Effector CD8-positive, alpha-beta T cell (primary cell): ENCODE data around the gene ARMC9.

Experiments
- DNase-seq: peaks from one replicate; lab custom pipeline; 2025; lab: John Stamatoyannopoulos, UW

ARMC9 gene

DNA sequence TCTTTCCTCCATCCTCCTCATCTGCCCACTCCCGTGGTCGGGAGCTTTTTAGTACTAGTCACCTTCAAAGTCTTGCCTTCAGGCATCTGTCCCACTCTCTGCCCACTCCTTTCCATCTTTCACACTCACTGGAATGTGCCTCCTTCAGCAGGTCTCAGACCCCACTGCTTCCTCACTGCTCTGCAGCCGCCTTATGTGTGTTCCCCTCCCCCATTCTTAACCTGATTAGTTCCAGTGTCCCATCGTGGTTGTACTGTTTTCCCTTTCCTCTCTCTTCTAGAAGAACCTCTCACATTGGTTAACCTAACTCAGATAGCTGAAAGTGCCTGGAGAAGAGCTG lies 3.0 kb downstream of the ARMC9 start:
- no peak for DNase-seq

- no peak for DNase-seq
Observed at GRCh38 chr2:231203087-231203486, 4.7 kb downstream of the ARMC9 start.

GRCh38 chr2:231204146-231204545 lies 5.7 kb downstream of the ARMC9 start:
- DNase-seq: no peak

- no peak for DNase-seq
Observed at GRCh38 chr2:231204581-231204980, 6.2 kb downstream of the ARMC9 start.

DNA sequence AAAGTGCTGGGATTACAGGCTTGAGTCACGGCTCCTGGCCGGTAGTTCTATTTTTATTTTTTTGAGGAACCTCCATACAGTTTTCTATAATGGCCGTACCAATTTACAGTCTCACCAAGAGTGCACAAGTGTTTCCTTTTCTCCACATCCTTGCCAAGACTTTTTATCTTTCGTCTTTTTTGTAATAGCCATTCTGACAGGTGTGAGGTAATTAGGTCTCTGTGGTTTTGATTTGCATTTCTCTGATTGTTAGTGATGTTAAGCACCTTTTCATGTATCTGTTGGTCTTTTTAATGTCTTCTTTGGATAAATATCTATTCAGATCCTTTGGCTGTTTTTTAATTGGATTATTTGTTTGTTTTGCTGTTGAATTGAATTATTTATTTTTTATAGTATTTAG lies 9.3 kb downstream of the ARMC9 start:
- no peak for DNase-seq

- DNase-seq: no peak
Observed at GRCh38 chr2:231210782-231211181, 12.4 kb downstream of the ARMC9 start.

GRCh38 chr2:231211486-231211885 lies 13.1 kb downstream of the ARMC9 start:
- DNase-seq: no peak

GRCh38 chr2:231212329-231212845 lies 14.0 kb downstream of the ARMC9 start:
- DNase-seq: no peak

GRCh38 chr2:231213931-231214642 lies 15.7 kb downstream of the ARMC9 start:
- no peak for DNase-seq

DNA sequence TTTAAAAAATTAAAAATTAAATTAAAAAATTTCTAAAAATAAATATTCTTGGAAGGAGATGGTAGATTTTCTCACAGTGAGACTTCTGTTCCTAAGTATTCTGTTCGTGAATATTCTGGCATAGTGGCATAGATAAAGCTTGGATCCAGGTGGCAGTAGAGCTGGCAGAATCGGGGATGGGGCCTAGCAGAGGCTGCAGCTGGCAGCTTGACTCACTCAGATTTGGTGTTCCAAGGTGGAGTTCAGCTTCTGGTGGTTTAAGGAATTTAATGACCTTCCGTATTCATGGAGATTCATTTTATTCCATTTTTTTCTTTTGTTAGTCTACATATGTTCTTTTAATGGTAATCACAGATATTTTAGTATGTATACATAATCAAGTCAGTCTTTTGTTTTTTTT lies 19.9 kb downstream of the ARMC9 start:
- no peak for DNase-seq

DNA sequence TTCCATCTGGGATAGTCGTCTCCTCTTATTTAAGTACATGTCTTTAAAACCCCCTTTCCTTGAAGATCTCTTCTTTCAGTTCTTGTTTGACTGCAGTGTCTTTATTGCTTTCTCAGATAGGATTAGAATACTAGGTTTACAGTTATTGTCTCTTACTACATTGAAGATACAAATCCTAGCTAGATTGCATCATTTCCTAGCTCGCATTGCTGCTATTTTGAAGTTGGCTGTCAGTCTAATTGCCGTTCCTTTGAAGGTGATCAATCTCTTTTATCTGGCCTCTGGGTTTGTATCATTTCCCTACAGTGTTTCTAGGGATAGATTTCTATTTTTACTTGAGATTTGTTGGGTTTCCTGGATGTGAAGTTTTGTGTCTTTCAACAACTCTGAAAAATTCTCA lies 20.9 kb downstream of the ARMC9 start:
- no peak for DNase-seq

- no peak for DNase-seq
Observed at GRCh38 chr2:231221761-231222160, 23.3 kb downstream of the ARMC9 start.

DNA sequence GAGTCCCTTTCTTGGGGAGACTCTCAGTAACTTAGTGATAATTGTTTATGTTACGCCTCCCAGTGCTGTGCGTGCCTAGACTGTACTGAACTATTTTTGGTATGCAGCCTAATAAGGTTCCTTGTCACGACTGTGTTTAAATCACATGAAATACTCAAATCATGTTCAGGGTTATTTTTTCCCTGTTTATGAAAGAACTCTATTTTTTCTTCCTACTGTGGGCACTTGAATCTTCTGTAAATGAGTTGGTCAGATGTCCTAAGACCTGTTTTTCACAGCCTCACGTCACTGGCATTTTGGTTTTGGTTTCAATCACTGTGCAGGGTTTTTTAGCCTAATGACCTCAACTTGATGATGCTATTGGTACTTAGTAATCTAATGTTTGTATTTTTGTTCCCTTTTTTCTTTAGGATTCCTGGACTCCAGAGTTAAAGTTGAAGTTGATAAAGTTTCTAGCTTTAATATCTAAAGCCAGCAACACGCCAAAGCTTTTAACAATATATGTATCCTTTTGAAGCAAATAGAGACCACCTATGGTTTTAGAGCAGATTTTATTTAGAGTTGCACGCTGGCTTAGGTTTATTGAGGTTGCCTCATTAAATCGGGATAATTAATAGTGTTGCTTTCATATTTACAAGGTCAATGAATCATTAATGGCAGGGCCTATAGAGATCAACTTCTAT lies 24.0 kb downstream of the ARMC9 start:
- DNase-seq: no peak

DNA sequence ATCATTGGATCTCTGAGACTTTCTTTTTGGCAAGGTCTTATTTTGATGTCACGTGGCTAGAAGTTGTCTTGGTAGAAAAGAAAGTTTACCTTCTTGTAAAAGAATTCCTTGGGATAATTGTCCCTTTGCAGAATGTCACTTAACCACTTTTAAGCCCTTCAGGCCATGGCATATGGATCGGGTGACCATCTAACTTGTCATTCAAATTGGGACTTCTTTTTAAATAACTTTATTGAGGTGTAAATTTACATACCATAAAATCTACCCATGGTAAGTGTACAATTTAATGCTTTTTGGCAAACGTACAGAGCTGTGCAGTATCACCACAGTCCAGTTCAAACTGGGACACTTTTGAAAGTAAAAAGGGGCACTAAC lies 24.6 kb downstream of the ARMC9 start:
- no peak for DNase-seq

DNA sequence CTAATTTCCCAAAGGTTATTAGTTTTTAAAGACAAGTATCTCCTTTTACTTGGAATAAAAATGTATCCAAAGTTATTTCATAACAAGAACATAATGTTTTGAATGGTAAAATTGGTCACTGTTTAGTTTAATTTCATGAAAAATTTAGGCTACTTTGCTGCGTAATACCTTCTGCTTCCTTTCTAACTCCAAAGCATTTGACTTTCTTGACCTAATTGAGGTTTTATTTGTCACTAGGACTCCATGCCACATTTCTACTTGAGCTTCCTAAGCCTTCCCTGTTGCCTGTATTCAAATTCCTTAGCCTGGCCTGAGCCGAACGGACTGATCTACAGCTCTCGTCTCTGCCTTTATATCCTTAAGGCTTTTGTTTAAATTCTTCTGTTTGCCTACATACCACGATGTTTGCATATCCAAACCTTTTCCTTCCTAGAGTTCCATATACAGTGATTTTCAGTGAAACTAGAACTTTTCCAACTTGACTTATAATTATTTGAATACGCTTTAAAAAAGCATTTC lies 25.1 kb downstream of the ARMC9 start:
- DNase-seq: no peak

- no peak for DNase-seq
Observed at GRCh38 chr2:231227310-231228162, 29.1 kb downstream of the ARMC9 start.

DNA sequence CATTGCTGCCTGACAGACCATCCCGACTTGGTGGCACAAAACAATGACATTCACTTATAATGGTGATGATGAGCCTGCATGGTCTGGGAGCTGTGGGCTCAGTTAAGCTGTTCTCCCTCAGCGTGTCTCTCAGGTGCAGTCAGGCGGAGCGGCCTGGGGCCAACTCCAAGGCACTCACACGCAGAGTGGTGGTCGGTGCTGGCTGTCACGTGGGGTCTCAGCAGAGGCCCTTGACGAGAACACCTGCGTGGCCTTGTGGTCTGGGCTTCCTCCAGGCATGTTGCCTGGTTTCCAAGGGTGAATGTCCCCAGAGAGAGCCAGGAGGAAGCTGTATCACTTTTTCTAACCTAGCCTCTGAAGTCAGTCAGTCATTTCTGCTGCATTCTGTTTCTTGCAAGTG lies 29.8 kb downstream of the ARMC9 start:
- no peak for DNase-seq

GRCh38 chr2:231228974-231229529 lies 30.6 kb downstream of the ARMC9 start:
- DNase-seq: no peak

DNA sequence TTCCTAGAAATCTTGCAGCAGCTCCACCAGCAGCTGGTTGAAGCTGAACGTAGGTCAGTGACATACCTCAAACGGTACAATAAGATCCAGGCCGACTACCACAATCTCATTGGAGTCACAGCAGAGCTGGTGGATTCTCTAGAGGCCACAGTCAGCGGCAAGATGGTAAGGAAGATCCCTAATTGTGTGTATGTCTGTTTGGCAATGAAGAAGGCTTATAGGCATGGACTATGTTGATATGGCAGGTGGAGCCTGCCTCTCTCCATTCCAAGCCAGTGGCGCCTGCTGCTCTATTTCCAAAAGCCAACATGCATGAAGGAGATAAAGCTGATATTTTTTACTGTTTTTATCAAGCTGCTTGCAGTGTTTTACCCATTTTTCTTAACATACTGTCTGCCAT lies 36.8 kb downstream of the ARMC9 start:
- DNase-seq: no peak

GRCh38 chr2:231238689-231239088 lies 40.3 kb downstream of the ARMC9 start:
- DNase-seq: no peak

- no peak for DNase-seq
Observed at GRCh38 chr2:231239751-231240150, 41.3 kb downstream of the ARMC9 start.
